ENCODE data around the gene NR3C2. TPM values are rescaled to one million over a fixed set of nuclear protein-coding genes. Genes with fewer than 3 reads are reported as not detected.

Gene NR3C2
- total RNA-seq, 2 experiments from 2014 or later: 2.0 to 5.2 TPM

DNA sequence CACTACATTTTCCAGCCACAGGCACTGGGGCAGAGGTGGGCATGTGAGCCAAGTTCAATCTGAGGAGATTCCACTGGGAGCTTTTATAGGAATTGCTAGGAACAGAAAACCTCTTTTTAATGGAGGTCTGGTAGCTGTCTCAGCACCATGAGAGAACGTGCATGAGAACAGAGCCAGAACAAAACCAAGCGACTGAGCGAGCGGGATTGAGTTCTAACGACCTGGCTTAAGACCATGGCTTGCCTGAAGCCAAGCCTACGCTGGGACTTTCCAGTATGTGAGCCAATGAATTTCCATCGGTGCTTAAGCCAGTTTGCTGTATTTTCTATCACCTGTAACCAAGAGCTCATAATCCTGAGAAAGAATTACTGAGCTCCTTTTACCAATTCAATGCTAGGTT, 183.7 kb downstream of the NR3C2 start:
- no TSS peak for BruUV-seq (replicated peaks)

DNA sequence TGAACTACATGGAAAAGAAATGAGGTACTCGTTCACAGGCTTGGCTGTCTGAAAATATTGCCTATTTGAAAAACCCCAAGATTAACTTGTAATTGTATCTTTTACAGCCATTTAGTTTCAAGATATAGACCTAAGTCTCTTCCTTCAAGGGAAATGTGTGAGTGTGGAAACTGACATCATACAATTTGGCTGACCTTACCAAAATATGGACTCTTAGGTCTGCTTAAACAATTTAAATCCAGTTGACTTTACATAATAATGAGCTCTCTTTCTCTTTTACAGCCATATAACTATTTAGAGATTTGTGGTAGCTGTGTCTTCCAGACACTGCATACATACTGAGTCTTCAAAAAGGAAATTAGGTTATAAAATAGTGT, 186.9 kb downstream of the NR3C2 start:
- H3K9me2 ChIP-seq (ENCODE audit: insufficient read depth, low read length): no peaks in the 10 kb centered on the region
- no peaks in the 10 kb centered on the region for H4K20me1 ChIP-seq (ENCODE audit: insufficient read depth, low read length)
- BruUV-seq (replicated peaks): no TSS peak
- intact Hi-C loops (cut with micrococcal nuclease; ENCODE audit: unreplicated experiment): no loop called here
- H3K4me3 ChIP-seq (ENCODE audit: low read depth, low read length, poor library complexity, severe bottlenecking): no peak overlapping the region
- POLR2A ChIA-PET: no interaction called here
- H3K36me3 ChIP-seq (ENCODE audit: insufficient read depth, low read length): no peaks in the 10 kb centered on the region
- no peaks in the 10 kb centered on the region for H3K4me1 ChIP-seq (ENCODE audit: insufficient read depth, low read length, poor library complexity, severe bottlenecking)
- CTCF ChIA-PET (ENCODE audit: unreplicated experiment): no interaction called here
- no peak overlapping the region for H3K4me2 ChIP-seq (ENCODE audit: low read length)
- no peaks in the 10 kb centered on the region for H3K9me3 ChIP-seq (ENCODE audit: low read length)
- no peak overlapping the region for H2AFZ ChIP-seq (ENCODE audit: low read length)
- H3K79me2 ChIP-seq (ENCODE audit: insufficient read depth, low read depth, low read length): no peaks in the 10 kb centered on the region
- H3K27ac ChIP-seq (ENCODE audit: low read depth, low read length, poor library complexity, severe bottlenecking): no peak overlapping the region
- TF ChIP-seq, protein P1, sequence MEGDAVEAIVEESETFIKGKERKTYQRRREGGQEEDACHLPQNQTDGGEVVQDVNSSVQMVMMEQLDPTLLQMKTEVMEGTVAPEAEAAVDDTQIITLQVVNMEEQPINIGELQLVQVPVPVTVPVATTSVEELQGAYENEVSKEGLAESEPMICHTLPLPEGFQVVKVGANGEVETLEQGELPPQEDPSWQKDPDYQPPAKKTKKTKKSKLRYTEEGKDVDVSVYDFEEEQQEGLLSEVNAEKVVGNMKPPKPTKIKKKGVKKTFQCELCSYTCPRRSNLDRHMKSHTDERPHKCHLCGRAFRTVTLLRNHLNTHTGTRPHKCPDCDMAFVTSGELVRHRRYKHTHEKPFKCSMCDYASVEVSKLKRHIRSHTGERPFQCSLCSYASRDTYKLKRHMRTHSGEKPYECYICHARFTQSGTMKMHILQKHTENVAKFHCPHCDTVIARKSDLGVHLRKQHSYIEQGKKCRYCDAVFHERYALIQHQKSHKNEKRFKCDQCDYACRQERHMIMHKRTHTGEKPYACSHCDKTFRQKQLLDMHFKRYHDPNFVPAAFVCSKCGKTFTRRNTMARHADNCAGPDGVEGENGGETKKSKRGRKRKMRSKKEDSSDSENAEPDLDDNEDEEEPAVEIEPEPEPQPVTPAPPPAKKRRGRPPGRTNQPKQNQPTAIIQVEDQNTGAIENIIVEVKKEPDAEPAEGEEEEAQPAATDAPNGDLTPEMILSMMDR (conservative IDR thresholded peaks at IDR 0.05; ENCODE audit: low read length): no peak
- no peak for TF ChIP-seq EZH2phosphoT487 (IDR thresholded peaks at IDR 0.05; ENCODE audit: borderline replicate concordance, low read depth, low read length)
- no peak for DNase-seq (ENCODE audit: low spot score)

More for the DNA sequence above, 183.7 kb downstream of the NR3C2 start:
- Histone ChIP-seq H3K4me1 (ENCODE audit: insufficient read depth, low read length, poor library complexity, severe bottlenecking) (no peaks in the 10 kb centered on the region), H3K9me2 (ENCODE audit: insufficient read depth, low read length) (no peaks in the 10 kb centered on the region), H4K20me1 (ENCODE audit: insufficient read depth, low read length) (no peaks in the 10 kb centered on the region), H3K27ac (ENCODE audit: low read depth, low read length, poor library complexity, severe bottlenecking) (no peak overlapping the region), H3K9me3 (ENCODE audit: low read length) (no peaks in the 10 kb centered on the region), H3K4me3 (ENCODE audit: low read depth, low read length, poor library complexity, severe bottlenecking) (no peak overlapping the region), H3K4me2 (ENCODE audit: low read length) (no peak overlapping the region), H2AFZ (ENCODE audit: low read length) (no peak overlapping the region), H3K79me2 (ENCODE audit: insufficient read depth, low read depth, low read length) (no peaks in the 10 kb centered on the region), H3K36me3 (ENCODE audit: insufficient read depth, low read length) (no peaks in the 10 kb centered on the region)
- intact Hi-C loops (cut with micrococcal nuclease; ENCODE audit: unreplicated experiment): no loop called here
- TF ChIP-seq EZH2phosphoT487 (IDR thresholded peaks at IDR 0.05; ENCODE audit: borderline replicate concordance, low read depth, low read length): no peak
- TF ChIP-seq, protein P1 (conservative IDR thresholded peaks at IDR 0.05; ENCODE audit: low read length): no peak
- ChIA-PET POLR2A (no interaction called here), CTCF (ENCODE audit: unreplicated experiment) (no interaction called here)
- DNase-seq (ENCODE audit: low spot score): no peak

DNA sequence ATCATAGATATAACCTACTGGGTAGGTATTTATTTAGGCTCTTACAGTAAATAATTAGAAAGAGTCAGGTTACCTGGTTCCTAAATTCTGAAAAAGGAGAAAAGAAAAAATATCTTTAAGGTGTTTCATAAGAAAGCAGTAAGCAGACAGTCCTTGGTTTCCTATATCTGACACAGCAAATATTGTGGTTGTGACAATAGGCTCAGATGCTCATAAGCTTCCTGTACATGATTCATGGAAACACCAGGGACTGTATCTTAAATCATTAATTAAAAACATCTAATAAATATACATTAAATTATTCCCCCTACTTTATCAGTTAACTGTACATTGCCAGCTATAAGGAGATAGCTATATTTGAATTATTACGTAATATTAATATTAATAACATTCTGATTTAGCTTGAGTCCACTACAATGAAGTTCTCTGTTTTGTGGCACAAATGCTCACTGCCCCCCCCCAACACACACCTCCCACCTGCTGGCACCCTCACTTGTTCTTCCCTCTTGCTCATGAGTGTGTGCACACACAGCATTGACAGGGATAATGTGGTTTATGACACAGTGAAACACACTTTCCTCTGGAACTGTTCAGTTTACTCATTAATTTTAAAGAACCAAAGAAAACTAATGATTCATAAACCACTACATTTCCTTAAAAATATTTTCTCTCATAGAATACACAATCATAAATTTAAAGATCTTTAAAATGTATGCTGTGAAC, 187.4 kb downstream of the NR3C2 start:
- TF ChIP-seq, protein P1 (conservative IDR thresholded peaks at IDR 0.05; ENCODE audit: low read length): no peak
- no peak for TF ChIP-seq EZH2phosphoT487 (IDR thresholded peaks at IDR 0.05; ENCODE audit: borderline replicate concordance, low read depth, low read length)
- no peaks in the 10 kb centered on the region for H3K9me2 ChIP-seq (ENCODE audit: insufficient read depth, low read length)
- ChIA-PET POLR2A (no interaction called here), CTCF (ENCODE audit: unreplicated experiment) (no interaction called here)
- H3K4me1 ChIP-seq (ENCODE audit: insufficient read depth, low read length, poor library complexity, severe bottlenecking): no peaks in the 10 kb centered on the region
- DNase-seq (ENCODE audit: low spot score): no peak
- H3K27ac ChIP-seq (ENCODE audit: low read depth, low read length, poor library complexity, severe bottlenecking): no peak overlapping the region
- no peaks in the 10 kb centered on the region for H3K79me2 ChIP-seq (ENCODE audit: insufficient read depth, low read depth, low read length)
- H3K4me3 ChIP-seq (ENCODE audit: low read depth, low read length, poor library complexity, severe bottlenecking): no peak overlapping the region
- H3K4me2 ChIP-seq (ENCODE audit: low read length): no peak overlapping the region
- intact Hi-C loops (cut with micrococcal nuclease; ENCODE audit: unreplicated experiment): no loop called here
- H3K36me3 ChIP-seq (ENCODE audit: insufficient read depth, low read length): no peaks in the 10 kb centered on the region
- no peaks in the 10 kb centered on the region for H4K20me1 ChIP-seq (ENCODE audit: insufficient read depth, low read length)
- H2AFZ ChIP-seq (ENCODE audit: low read length): no peak overlapping the region
- BruUV-seq (replicated peaks): no TSS peak
- H3K9me3 ChIP-seq (ENCODE audit: low read length): no peaks in the 10 kb centered on the region

Data from OCI-LY7 (cell line).